RPMI7951 (cell line): ENCODE results near the gene MRPL16. TPM values are rescaled to one million over a fixed set of nuclear protein-coding genes. Genes with fewer than 3 reads are reported as not detected.
"Not testable (repeated sequence)": the region's sequence is repeated elsewhere in the genome, so short reads cannot be mapped to it uniquely, and the experiment has no call there.

Source experiments
- DNase-seq: peaks from one replicate; pipeline ENCODE4 v3.0.0-alpha.2; 2012; ENCODE audit warnings: low read depth
- total RNA-seq: library from RNA; depleted of rRNA; stranded (reverse); fragments of >200 nt; shearing (Covaris generic); gene quantifications from 2 replicates; pipeline ENCODE4 v1.2.3, GENCODE V29; 2014; rRNA removed

Gene MRPL16
- 60.8 and 76.6 TPM in 2 replicates for total RNA-seq

- DNase-seq = peak; percentile 87
These were observed at the start of gene MRPL16 for GRCh38 chr11:59810189-59810910. TSS of gene MRPL16 (minus strand) at chr11:59810778. CDS start at chr11:59810658, 120 bp downstream.

GRCh38 chr11:59859673-59860072 lies 49.1 kb upstream of the MRPL16 start:
- no peak for DNase-seq

- DNase-seq = peak; percentile 55
These were observed 47.2 kb upstream of the MRPL16 start for GRCh38 chr11:59857439-59858434.

- DNase-seq = no peak
These were observed 44.3 kb upstream of the MRPL16 start for GRCh38 chr11:59854871-59855270.

- DNase-seq = not testable (repeated sequence)
These were observed 40.8 kb upstream of the MRPL16 start for GRCh38 chr11:59851416-59851815.

GRCh38 chr11:59849551-59849950 lies 39.0 kb upstream of the MRPL16 start:
- not testable (repeated sequence) for DNase-seq

- no peak for DNase-seq
These were observed 38.6 kb upstream of the MRPL16 start for GRCh38 chr11:59849129-59849528.

- DNase-seq = not testable (repeated sequence)
These were observed 37.9 kb upstream of the MRPL16 start for GRCh38 chr11:59848439-59848838.

- DNase-seq = no peak
These were observed 37.0 kb upstream of the MRPL16 start for GRCh38 chr11:59847626-59848025.

- no peak for DNase-seq
These were observed 36.0 kb upstream of the MRPL16 start for GRCh38 chr11:59846556-59846955.

- no peak for DNase-seq
These were observed 34.8 kb upstream of the MRPL16 start, which contains the start of gene CBLIF for GRCh38 chr11:59845399-59845798. TSS of gene CBLIF (minus strand) at chr11:59845499. CDS start at chr11:59845453, 46 bp downstream.

GRCh38 chr11:59842316-59842715 lies 31.7 kb upstream of the MRPL16 start:
- no peak for DNase-seq

GRCh38 chr11:59841514-59841913 lies 30.9 kb upstream of the MRPL16 start:
- DNase-seq = no peak

GRCh38 chr11:59839615-59840014 lies 29.0 kb upstream of the MRPL16 start:
- no peak for DNase-seq

- no peak for DNase-seq
These were observed 23.0 kb upstream of the MRPL16 start for GRCh38 chr11:59833602-59834001.

GRCh38 chr11:59829358-59829757 lies 18.8 kb upstream of the MRPL16 start:
- no peak for DNase-seq

GRCh38 chr11:59822989-59823566 lies 12.5 kb upstream of the MRPL16 start:
- peak; percentile 65 for DNase-seq

- no peak for DNase-seq
These were observed 8.0 kb upstream of the MRPL16 start for GRCh38 chr11:59818572-59818971.

- DNase-seq = not testable (repeated sequence)
These were observed 5.9 kb upstream of the MRPL16 start for GRCh38 chr11:59816434-59816833.

GRCh38 chr11:59815754-59816153 lies 5.2 kb upstream of the MRPL16 start:
- DNase-seq = no peak

GRCh38 chr11:59814021-59814420 lies 3.4 kb upstream of the MRPL16 start:
- no peak for DNase-seq

- no peak for DNase-seq
These were observed 2.8 kb upstream of the MRPL16 start for GRCh38 chr11:59813364-59813763.
